HL-60 (cell line): ENCODE data around the gene PLA1A.

Source experiments
- CTCF ChIP-seq: IDR thresholded peaks from one replicate; pipeline ENCODE4 v1.5.1; 2011; ENCODE audit warnings: low read length, control low read depth, inconsistent platforms; ENCODE audit not compliant: insufficient read depth
- POLR2AphosphoS5 ChIP-seq: IDR thresholded peaks from 2 replicates; pipeline ENCODE4 v1.6.1; 2012; ENCODE audit warnings: low read depth
- REST ChIP-seq: IDR thresholded peaks from 2 replicates; pipeline ENCODE4 v1.6.1; 2012; ENCODE audit warnings: low read depth; ENCODE audit not compliant: insufficient replicate concordance

GRCh38 chr3:119665954-119666559 lies 68.4 kb downstream of the PLA1A start:
- no peak for TF ChIP-seq CTCF
- no peak for TF ChIP-seq POLR2AphosphoS5
- TF ChIP-seq REST = no peak
